Right lobe of liver (tissue), 6 donors: ENCODE results near the gene PRIM2. TPM values are rescaled to one million over a fixed set of nuclear protein-coding genes. Genes with fewer than 3 reads are reported as not detected.
"Not testable (repeated sequence)": the region's sequence is repeated elsewhere in the genome, so short reads cannot be mapped to it uniquely, and the experiment has no call there.

Experiments used
- ATAC-seq, 4 donors: fragments of 200-7000 bp; cut with Tn5 transposase; one replicate each; pipeline ENCODE4 v1.9.1; 2020; ENCODE audit warnings: mild to moderate bottlenecking in 4 of 4, moderate library complexity in 4 of 4
- DNase-seq, 3 donors: peaks; one replicate each; pipeline ENCODE4 v3.0.0-alpha.2; 2020
- H3K27ac ChIP-seq, 3 donors: fragments of 200-600 bp; one replicate each; pipeline ENCODE4 v1.8.0; 2022
- H3K27me3 ChIP-seq, 2 donors: fragments of 200-600 bp; one replicate each; pipeline ENCODE4 v1.8.0; 2022
- H3K36me3 ChIP-seq, 4 donors: fragments of 200-600 bp; sonication (generic) in 1 of 4; one replicate each; pipeline versions ENCODE4 v1.5.1 to v1.8.0; 2017 to 2022; ENCODE audit warnings: control low read depth in 1 of 4
- H3K4me1 ChIP-seq, 4 donors: fragments of 200-600 bp; sonication (generic) in 1 of 4; one replicate each; pipeline versions ENCODE4 v1.5.1 to v1.8.0; 2017 to 2022; ENCODE audit warnings: control low read depth in 1 of 4
- H3K4me3 ChIP-seq, 3 donors: fragments of 200-600 bp; one replicate each; pipeline ENCODE4 v1.8.0; 2022
- H3K9me3 ChIP-seq, 4 donors: fragments of 200-600 bp; sonication (generic) in 1 of 4; one replicate each; pipeline versions ENCODE4 v1.5.1 to v1.8.0; 2017 to 2022; ENCODE audit warnings: control low read depth in 1 of 4
- CTCF ChIP-seq, 4 donors: fragments of 200-600 bp in 3 of 4; fragments of 450-650 bp in 1 of 4; IDR thresholded peaks; one replicate each; pipeline versions ENCODE4 v1.5.1 to v1.8.0; 2016 to 2022; ENCODE audit warnings: antibody characterized with exemption in 4 of 4, mild to moderate bottlenecking in 2 of 4
- POLR2A ChIP-seq: fragments of 450-650 bp; IDR thresholded peaks from one replicate; pipeline ENCODE4 v1.6.1; 2017; ENCODE audit warnings: antibody characterized with exemption, mild to moderate bottlenecking
- WGBS: methylation state at CpG from one replicate; pipeline ENCODE4 v1.1.6; 2018; ENCODE audit warnings: low coverage, low lambda C conversion rate; ENCODE audit not compliant: insufficient coverage; ENCODE audit errors: missing lambda C conversion rate; 5-methylcytosine and 5-hydroxymethylcytosine counted together
- intact Hi-C, 2 donors: fragments of 100-400 bp; cut with DNase I; formaldehyde crosslinking; loops; one replicate each; pipeline versions ENCODE4 v1.11.2 to v1.14.1; 2022
- total RNA-seq, 6 experiments: library from RNA; depleted of rRNA in 2 of 6; stranded (reverse); fragments of >200 nt in 2 of 6; fragmentation: NEBNext Ultra II Directional in 3 of 6; extraction: Animal tissue kit (Norgen Biotek cat#: 25700) in 3 of 6; gene quantifications; one replicate each; pipeline versions ENCODE4 v1.1.0 to v1.2.4, GENCODE V29; 2016 to 2023
- donor health status: DM: no; HTN: yes; CAD: no.
- donor health status: DM: no; HTN: no; CAD: no.
- donor health status: DM: no; HTN: no; CAD: no.
- donor health status: DM: no; HTN: yes; CAD: no.
- donor health status: DM: no; HTN: yes; CAD: no.

PRIM2 gene
- total RNA-seq, 6 experiments from 2014 or later, result 2.8 to 5.8 (median 3.7) TPM

GRCh38 chr6:57276946-57277345 is 40.5 kb upstream of the PRIM2 start:
- ATAC-seq (no peak), DNase-seq (no peak)
- Histone ChIP-seq H3K27me3 (no peaks in the 10 kb centered on the region), H3K4me3 (no peak overlapping the region), H3K27ac (no peak overlapping the region), H3K9me3 (no peaks in the 10 kb centered on the region), H3K4me1 (no peaks in the 10 kb centered on the region), H3K36me3 (no peaks in the 10 kb centered on the region)
- intact Hi-C loops, result no loop called here
- no peak for TF ChIP-seq CTCF (IDR thresholded peaks at IDR 0.05)
- TF ChIP-seq POLR2A, result no peak

GRCh38 chr6:57278570-57278969 is 38.9 kb upstream of the PRIM2 start:
- DNase-seq, result no peak
- H3K27me3 ChIP-seq, result no peaks in the 10 kb centered on the region
- intact Hi-C loops, result no loop called here
- no peaks in the 10 kb centered on the region for H3K4me1 ChIP-seq
- TF ChIP-seq POLR2A (no peak), CTCF (IDR thresholded peaks at IDR 0.05) (no peak)
- no peak overlapping the region for H3K4me3 ChIP-seq
- H3K36me3 ChIP-seq, result no peaks in the 10 kb centered on the region
- ATAC-seq, result no peak
- H3K27ac ChIP-seq, result no peak overlapping the region
- WGBS, result 69% methylated on average over 2 of the region's 2 CpGs
- no peaks in the 10 kb centered on the region for H3K9me3 ChIP-seq

- intact Hi-C loops, result no loop called here
- Histone ChIP-seq H3K27me3 (no peaks in the 10 kb centered on the region), H3K9me3 (no peaks in the 10 kb centered on the region), H3K4me1 (no peaks in the 10 kb centered on the region), H3K36me3 (no peaks in the 10 kb centered on the region), H3K4me3 (no peak overlapping the region), H3K27ac (no peak overlapping the region)
- WGBS, result 70% methylated on average over 2 of the region's 2 CpGs
- ATAC-seq (no peak), DNase-seq (no peak)
- no peak for TF ChIP-seq POLR2A
- no peak for TF ChIP-seq CTCF (IDR thresholded peaks at IDR 0.05)
Observed at GRCh38 chr6:57279013-57279412, 38.4 kb upstream of the PRIM2 start.

GRCh38 chr6:57283106-57283505 is 34.3 kb upstream of the PRIM2 start:
- Histone ChIP-seq H3K9me3 (no peaks in the 10 kb centered on the region), H3K27me3 (no peaks in the 10 kb centered on the region), H3K36me3 (no peaks in the 10 kb centered on the region), H3K27ac (no peak overlapping the region), H3K4me1 (no peaks in the 10 kb centered on the region), H3K4me3 (no peak overlapping the region)
- DNase-seq (no peak), ATAC-seq (no peak)
- TF ChIP-seq CTCF (IDR thresholded peaks at IDR 0.05), result no peak
- TF ChIP-seq POLR2A, result no peak
- intact Hi-C loops, result no loop called here

GRCh38 chr6:57283911-57284455 is 33.4 kb upstream of the PRIM2 start:
- ATAC-seq, result no peak
- 53% methylated on average over 2 of the region's 2 CpGs for WGBS
- Histone ChIP-seq H3K27ac (no peak overlapping the region), H3K4me3 (no peak overlapping the region), H3K4me1 (no peaks in the 10 kb centered on the region), H3K9me3 (no peaks in the 10 kb centered on the region), H3K27me3 (no peaks in the 10 kb centered on the region), H3K36me3 (no peaks in the 10 kb centered on the region)
- no peak for DNase-seq
- intact Hi-C loops, result no loop called here
- no peak for TF ChIP-seq POLR2A
- TF ChIP-seq CTCF (IDR thresholded peaks at IDR 0.05), result no peak

GRCh38 chr6:57288136-57288535 is 29.3 kb upstream of the PRIM2 start:
- 80% methylated on average over 1 of the region's 12 CpGs for WGBS
- H3K27me3 ChIP-seq, H3K27ac ChIP-seq, DNase-seq, H3K9me3 ChIP-seq, ATAC-seq, H3K4me3 ChIP-seq, H3K36me3 ChIP-seq, intact Hi-C loops, H3K4me1 ChIP-seq: not testable (repeated sequence)

GRCh38 chr6:57293472-57293871 is 24.0 kb upstream of the PRIM2 start:
- ATAC-seq, DNase-seq, H3K36me3 ChIP-seq, H3K4me3 ChIP-seq, H3K27me3 ChIP-seq, intact Hi-C loops, H3K27ac ChIP-seq, H3K9me3 ChIP-seq, H3K4me1 ChIP-seq: not testable (repeated sequence)
- WGBS, result 75% methylated on average over 1 of the region's 1 CpG
